Panc1 (cell line): ENCODE results near the gene ASF1B.

Experiments used
- CTCF ChIP-seq: fragments of 450-650 bp; IDR thresholded peaks from 2 replicates; pipeline ENCODE4 v1.5.1; 2017; ENCODE audit warnings: mild to moderate bottlenecking
- POLR2AphosphoS5 ChIP-seq: IDR thresholded peaks from 2 replicates; pipeline ENCODE4 v1.6.1; 2012; ENCODE audit warnings: mild to moderate bottlenecking, low read depth, low read length, moderate library complexity
- TF ChIP-seq, protein P1 (sequence below), 2 experiments: IDR thresholded peaks; 2 replicates each; pipeline ENCODE4 v1.6.1; 2011 to 2012; ENCODE audit warnings: low read depth in 2 of 2, control low read depth in 1 of 2, low read length in 1 of 2, mild to moderate bottlenecking in 1 of 2, moderate library complexity in 1 of 2; ENCODE audit not compliant: insufficient read depth in 1 of 2

- TF ChIP-seq CTCF = no peak
- TF ChIP-seq POLR2AphosphoS5 = no peak
- TF ChIP-seq, protein P1, sequence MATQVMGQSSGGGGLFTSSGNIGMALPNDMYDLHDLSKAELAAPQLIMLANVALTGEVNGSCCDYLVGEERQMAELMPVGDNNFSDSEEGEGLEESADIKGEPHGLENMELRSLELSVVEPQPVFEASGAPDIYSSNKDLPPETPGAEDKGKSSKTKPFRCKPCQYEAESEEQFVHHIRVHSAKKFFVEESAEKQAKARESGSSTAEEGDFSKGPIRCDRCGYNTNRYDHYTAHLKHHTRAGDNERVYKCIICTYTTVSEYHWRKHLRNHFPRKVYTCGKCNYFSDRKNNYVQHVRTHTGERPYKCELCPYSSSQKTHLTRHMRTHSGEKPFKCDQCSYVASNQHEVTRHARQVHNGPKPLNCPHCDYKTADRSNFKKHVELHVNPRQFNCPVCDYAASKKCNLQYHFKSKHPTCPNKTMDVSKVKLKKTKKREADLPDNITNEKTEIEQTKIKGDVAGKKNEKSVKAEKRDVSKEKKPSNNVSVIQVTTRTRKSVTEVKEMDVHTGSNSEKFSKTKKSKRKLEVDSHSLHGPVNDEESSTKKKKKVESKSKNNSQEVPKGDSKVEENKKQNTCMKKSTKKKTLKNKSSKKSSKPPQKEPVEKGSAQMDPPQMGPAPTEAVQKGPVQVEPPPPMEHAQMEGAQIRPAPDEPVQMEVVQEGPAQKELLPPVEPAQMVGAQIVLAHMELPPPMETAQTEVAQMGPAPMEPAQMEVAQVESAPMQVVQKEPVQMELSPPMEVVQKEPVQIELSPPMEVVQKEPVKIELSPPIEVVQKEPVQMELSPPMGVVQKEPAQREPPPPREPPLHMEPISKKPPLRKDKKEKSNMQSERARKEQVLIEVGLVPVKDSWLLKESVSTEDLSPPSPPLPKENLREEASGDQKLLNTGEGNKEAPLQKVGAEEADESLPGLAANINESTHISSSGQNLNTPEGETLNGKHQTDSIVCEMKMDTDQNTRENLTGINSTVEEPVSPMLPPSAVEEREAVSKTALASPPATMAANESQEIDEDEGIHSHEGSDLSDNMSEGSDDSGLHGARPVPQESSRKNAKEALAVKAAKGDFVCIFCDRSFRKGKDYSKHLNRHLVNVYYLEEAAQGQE (IDR thresholded peaks at IDR 0.05; ENCODE audit: insufficient read depth in 1 of 2, low read depth in 2 of 2, low read length in 1 of 2) = no peak
These were observed 45.8 kb downstream of the ASF1B start, which contains the start of gene SAMD1 for GRCh38 chr19:14090509-14091080.
